A673 (cell line): ENCODE measurements around the gene ZGLP1. TPM values are rescaled to one million over a fixed set of nuclear protein-coding genes. Genes with fewer than 3 reads are reported as not detected.

Experiments used
- BruUV-seq: library from RNA; stranded (reverse); fragments of 400-500 nt; replicated peaks from 2 replicates; lab custom pipeline; 2021; lab: Mats Ljungman, UMichigan
- CTCF ChIA-PET: fragments of 300-600 bp; sonication (Branson Sonifier 250); formaldehyde crosslinking; loops from one replicate; lab custom pipeline; 2022; ENCODE audit warnings: antibody characterized with exemption; lab: Charles Lee
- POLR2A ChIA-PET: fragments of 300-600 bp; sonication (Branson Sonifier 250); formaldehyde crosslinking; loops from one replicate; lab custom pipeline; 2022; ENCODE audit warnings: antibody characterized with exemption; ENCODE audit not compliant: low non-redundant PET; lab: Charles Lee
- DNase-seq: peaks from one replicate; pipeline ENCODE4 v3.0.0-alpha.2; 2015; ENCODE audit warnings: low spot score
- H3K27ac ChIP-seq: fragments of 200-600 bp; sonication (generic); 2 replicates; pipeline ENCODE4 v1.5.1; 2016; ENCODE audit warnings: mixed run types, low read depth, mild to moderate bottlenecking, mixed read lengths, antibody characterized with exemption, low read length; ENCODE audit not compliant: poor library complexity, severe bottlenecking
- H3K27me3 ChIP-seq: fragments of 200-600 bp; sonication (generic); replicated peaks from 2 replicates; pipeline ENCODE4 v1.6.1; 2017; ENCODE audit warnings: mixed run types, low read depth, mild to moderate bottlenecking, mixed read lengths, antibody characterized with exemption, low read length; ENCODE audit not compliant: insufficient read depth, poor library complexity
- H3K36me3 ChIP-seq: fragments of 200-600 bp; sonication (generic); 2 replicates; pipeline ENCODE4 v1.6.1; 2016; ENCODE audit warnings: mixed run types, mild to moderate bottlenecking, mixed read lengths, antibody characterized with exemption, low read length; ENCODE audit not compliant: insufficient read depth, poor library complexity, severe bottlenecking
- H3K4me1 ChIP-seq: fragments of 200-600 bp; sonication (generic); 2 replicates; pipeline ENCODE4 v1.6.1; 2017; ENCODE audit warnings: mixed run types, mild to moderate bottlenecking, mixed read lengths, antibody characterized with exemption, low read length; ENCODE audit not compliant: insufficient read depth, poor library complexity, severe bottlenecking
- H3K4me3 ChIP-seq: fragments of 200-600 bp; sonication (generic); 2 replicates; pipeline ENCODE4 v1.5.1; 2016; ENCODE audit warnings: low read depth, mixed run types, mild to moderate bottlenecking, mixed read lengths, low read length; ENCODE audit not compliant: poor library complexity, severe bottlenecking
- H3K9me3 ChIP-seq: fragments of 200-600 bp; sonication (generic); 2 replicates; pipeline ENCODE4 v1.6.1; 2016; ENCODE audit warnings: mixed run types, low read depth, mild to moderate bottlenecking, mixed read lengths, antibody characterized with exemption, low read length; ENCODE audit not compliant: poor library complexity, severe bottlenecking
- EZH2 ChIP-seq: fragments of 200-600 bp; sonication (generic); IDR thresholded peaks from 2 replicates; pipeline ENCODE4 v1.6.1; 2017; ENCODE audit warnings: borderline replicate concordance, low read depth, mild to moderate bottlenecking, mixed read lengths, antibody characterized with exemption, low read length; ENCODE audit not compliant: poor library complexity, severe bottlenecking
- intact Hi-C: fragments of 100-400 bp; cut with micrococcal nuclease; formaldehyde crosslinking; loops from one replicate; pipeline ENCODE4 v1.10.0; 2022; ENCODE audit not compliant: unreplicated experiment
- total RNA-seq: library from RNA; stranded (reverse); gene quantifications from 2 replicates; pipeline ENCODE4 v1.2.3, GENCODE V29; 2021
- TF ChIP-seq, protein P1 (sequence below): fragments of 300-800, 200-600 bp; sonication (generic); conservative IDR thresholded peaks from 2 replicates; pipeline ENCODE4 v1.5.1; 2017; ENCODE audit warnings: low read depth, mild to moderate bottlenecking, antibody characterized with exemption, low read length, moderate library complexity, mixed read lengths

Gene ZGLP1
- total RNA-seq, 1 experiment from 2014 or later: 7.2 TPM

DNA sequence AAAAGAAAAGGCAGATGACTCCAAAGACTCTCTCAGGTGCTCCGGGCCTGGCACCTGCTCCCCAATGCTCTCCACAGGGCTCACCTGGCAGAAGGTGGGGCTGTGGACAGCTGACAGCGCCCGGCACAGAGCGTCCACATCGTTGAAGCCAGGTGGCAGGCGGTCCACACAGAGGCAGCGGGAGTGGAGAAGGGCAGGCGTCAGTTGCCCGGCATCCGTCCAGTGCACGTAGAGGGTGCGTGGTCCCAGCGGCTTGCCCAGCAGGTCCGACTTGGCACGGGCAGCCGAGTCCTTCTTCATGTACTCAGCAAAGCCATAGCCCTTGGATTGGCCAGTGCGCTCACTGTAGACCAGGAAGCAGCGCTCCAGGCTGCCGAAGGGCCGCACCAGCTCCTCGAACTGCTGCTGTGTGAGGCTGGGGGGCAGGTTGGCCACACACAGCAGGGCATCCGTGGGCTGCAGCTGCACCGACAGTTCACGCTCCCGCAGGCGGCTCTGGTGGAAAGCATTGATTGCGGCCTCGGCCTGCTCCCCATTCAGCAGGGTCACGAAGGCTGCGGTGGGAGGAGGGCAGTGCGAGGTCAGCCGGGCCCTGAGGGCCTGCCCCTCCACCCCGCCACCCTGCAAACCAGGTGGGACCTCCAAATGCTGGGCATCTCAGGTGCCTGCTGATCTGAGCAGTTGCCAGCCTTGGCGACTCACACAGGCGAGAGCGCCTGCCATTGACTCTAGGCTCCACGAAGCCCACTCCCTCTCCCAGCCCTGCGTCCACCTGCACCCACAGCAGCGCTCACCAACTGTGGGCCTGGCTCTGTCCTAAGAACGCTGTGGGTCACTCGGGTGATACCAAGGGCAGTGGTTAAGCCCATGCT lies 19.2 kb upstream of the ZGLP1 start:
- BruUV-seq: no TSS peak
- no peak for DNase-seq
- intact Hi-C loops: no loop called here
- ChIA-PET POLR2A (no interaction called here), CTCF (interaction anchor here (0.6 kb wide), 1 partner anchor 103 kb away, joined by 11 read pairs; no protein-coding TSS in a partner anchor)
- Histone ChIP-seq H3K4me3 (no peak overlapping the region), H3K27me3 (no peaks in the 10 kb centered on the region), H3K36me3 (peaks cover 70% of the 10 kb centered on the region), H3K4me1 (peaks cover 8% of the 10 kb centered on the region), H3K9me3 (no peaks in the 10 kb centered on the region), H3K27ac (no peak overlapping the region)
- TF ChIP-seq EZH2: no peak
- TF ChIP-seq, protein P1, sequence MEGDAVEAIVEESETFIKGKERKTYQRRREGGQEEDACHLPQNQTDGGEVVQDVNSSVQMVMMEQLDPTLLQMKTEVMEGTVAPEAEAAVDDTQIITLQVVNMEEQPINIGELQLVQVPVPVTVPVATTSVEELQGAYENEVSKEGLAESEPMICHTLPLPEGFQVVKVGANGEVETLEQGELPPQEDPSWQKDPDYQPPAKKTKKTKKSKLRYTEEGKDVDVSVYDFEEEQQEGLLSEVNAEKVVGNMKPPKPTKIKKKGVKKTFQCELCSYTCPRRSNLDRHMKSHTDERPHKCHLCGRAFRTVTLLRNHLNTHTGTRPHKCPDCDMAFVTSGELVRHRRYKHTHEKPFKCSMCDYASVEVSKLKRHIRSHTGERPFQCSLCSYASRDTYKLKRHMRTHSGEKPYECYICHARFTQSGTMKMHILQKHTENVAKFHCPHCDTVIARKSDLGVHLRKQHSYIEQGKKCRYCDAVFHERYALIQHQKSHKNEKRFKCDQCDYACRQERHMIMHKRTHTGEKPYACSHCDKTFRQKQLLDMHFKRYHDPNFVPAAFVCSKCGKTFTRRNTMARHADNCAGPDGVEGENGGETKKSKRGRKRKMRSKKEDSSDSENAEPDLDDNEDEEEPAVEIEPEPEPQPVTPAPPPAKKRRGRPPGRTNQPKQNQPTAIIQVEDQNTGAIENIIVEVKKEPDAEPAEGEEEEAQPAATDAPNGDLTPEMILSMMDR: no peak

DNA sequence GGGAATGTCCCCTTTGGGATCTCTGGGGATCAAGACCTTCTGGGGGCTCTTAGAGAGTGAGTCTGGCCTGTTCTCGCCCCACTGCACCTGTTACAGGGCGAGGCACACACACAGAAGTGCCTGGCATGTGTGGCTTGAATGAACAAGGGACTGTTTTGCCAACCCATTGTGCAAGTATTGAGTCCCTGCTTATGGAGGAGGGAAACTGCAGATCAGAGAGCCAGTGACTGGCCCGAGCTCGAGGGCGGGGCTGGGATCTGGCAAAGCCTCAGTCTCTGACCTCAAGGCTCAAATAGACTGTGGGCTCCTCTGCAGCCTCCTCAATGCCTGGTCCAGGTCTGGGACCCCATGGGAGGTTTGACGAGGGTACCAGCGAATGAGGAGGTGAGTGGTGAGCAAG lies 18.2 kb upstream of the ZGLP1 start:
- H3K4me1 ChIP-seq: peaks cover 8% of the 10 kb centered on the region
- CTCF ChIA-PET: no interaction called here
- peaks cover 78% of the 10 kb centered on the region for H3K36me3 ChIP-seq
- intact Hi-C loops: no loop called here
- H3K4me3 ChIP-seq: no peak overlapping the region
- H3K9me3 ChIP-seq: no peaks in the 10 kb centered on the region
- no peak for DNase-seq
- no TSS peak for BruUV-seq
- H3K27ac ChIP-seq: no peak overlapping the region
- TF ChIP-seq EZH2: no peak
- TF ChIP-seq, protein P1: no peak
- POLR2A ChIA-PET: no interaction called here
- no peaks in the 10 kb centered on the region for H3K27me3 ChIP-seq

DNA sequence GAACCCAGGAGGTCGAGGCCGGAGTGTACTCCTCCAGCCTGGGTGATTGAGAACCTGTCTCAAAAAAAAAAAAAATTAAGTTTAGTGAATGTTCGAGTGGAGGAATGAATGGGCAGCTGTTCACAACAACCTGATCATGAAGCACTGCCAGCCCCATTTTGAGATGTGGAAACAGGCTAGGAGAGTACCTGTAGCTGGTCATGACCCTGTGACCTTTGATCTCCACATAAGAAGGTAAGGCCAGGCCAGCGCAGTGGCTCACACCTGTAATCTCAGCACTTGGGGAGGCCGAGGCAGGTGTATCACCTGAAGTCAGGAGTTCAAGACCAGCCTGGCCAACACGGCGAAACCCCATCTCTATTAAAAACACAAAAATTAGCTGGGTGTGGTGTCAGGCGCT lies 16.1 kb upstream of the ZGLP1 start:
- H3K4me3 ChIP-seq: no peak overlapping the region
- no peak for DNase-seq
- intact Hi-C loops: no loop called here
- TF ChIP-seq, protein P1: no peak
- no peak for TF ChIP-seq EZH2
- no peaks in the 10 kb centered on the region for H3K9me3 ChIP-seq
- peaks cover 93% of the 10 kb centered on the region for H3K36me3 ChIP-seq
- no peak overlapping the region for H3K27ac ChIP-seq
- ChIA-PET POLR2A (interaction anchor here (0.6 kb wide), 1 partner anchor 19 kb away, joined by 7 read pairs; no protein-coding TSS in a partner anchor), CTCF (no interaction called here)
- no TSS peak for BruUV-seq
- no peaks in the 10 kb centered on the region for H3K27me3 ChIP-seq
- H3K4me1 ChIP-seq: no peaks in the 10 kb centered on the region
